ENCODE results near the gene SNCA.

SNCA gene

DNA sequence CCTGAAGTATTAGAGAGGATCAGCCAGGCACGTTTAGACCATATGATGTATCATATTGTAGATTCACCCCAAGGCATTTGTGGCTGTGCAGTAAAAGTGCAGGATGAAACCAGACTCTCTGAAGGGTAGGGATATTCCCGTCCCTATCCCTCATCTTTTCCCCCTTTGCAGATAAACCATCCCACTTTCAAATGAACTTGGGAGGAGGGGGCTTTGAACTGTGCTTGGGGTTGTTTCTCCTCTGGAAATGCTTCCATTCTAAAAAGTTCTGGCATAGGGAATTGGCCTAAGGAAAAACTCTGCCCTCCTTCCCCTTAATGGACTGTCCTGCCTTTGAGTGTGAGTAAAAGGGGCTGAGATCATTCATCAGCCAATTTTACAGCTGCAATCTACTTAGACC, 23.8 kb downstream of the SNCA start:
- DNase-seq (ENCODE audit: low spot score): no peak

DNA sequence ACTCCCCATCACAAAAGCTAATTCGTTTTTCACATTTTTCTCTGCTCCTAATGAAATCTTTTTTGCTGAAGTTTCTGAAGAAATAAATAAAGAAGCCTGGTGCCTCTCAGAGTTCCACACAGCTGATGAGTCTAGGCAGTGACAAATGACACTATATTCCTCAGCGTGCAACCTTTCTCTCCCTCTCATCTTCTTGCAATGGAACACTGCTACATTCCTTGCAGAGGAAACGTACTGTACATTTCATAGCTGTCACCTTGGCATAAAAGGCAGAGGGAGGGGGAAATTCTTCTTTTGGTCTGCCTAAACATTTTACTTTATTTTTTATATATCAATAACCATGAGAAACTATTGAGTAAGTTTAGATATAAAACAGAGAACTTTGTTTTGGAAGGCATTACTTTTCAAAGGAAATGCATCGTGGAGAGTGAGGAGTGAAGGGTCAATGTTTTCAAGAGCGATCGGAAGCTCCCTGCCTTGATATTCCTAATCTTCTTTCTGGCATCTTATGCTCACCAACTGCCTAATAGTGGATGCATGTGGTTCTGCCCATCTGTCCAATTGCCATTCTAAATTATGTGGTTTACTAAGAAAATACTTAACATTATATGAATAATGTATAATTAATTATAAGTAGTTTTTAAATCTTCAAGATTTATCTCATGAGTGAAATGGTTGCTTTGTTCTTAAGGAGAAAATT, 29.4 kb downstream of the SNCA start:
- no peak for DNase-seq (ENCODE audit: low spot score)

DNA sequence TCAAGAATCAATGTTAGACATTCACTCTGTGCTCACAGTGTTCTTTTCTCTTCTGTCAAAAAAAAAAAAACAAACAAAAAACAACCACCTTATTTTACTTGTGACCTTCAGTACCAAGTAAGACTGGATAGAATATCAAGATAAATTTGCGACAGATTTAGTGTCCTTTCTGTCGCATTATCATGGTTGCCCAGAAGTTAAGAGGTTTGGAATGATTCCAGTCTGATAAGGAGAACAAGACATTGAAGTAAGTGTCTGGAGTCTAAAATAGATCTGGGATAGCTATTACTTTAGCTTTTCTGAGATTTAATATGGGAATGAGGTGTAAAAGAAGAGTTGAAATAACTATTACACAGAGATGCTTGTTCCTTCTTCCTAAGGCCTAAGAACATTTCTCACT, 31.7 kb downstream of the SNCA start:
- no peak for DNase-seq (ENCODE audit: low spot score)

DNA sequence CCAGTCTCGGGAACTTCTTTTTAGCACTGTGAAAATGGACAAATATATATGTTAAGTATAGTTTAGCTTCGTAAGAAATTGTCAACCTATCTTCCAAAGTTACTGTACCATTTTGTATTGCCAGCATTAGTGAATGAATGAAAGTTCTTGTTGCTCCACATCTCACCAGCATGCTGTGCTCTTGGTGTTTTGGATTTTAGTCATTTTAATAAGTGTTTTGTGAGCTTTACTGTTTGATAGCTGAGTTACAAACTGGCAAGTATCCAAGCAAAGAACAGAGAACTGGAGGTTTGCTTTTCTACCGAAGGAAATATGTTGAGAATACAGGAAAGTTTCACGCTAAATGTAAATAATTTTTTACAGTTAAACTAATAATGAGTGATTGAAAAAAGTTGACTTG, 33.0 kb downstream of the SNCA start:
- no peak for DNase-seq (ENCODE audit: low spot score)

DNA sequence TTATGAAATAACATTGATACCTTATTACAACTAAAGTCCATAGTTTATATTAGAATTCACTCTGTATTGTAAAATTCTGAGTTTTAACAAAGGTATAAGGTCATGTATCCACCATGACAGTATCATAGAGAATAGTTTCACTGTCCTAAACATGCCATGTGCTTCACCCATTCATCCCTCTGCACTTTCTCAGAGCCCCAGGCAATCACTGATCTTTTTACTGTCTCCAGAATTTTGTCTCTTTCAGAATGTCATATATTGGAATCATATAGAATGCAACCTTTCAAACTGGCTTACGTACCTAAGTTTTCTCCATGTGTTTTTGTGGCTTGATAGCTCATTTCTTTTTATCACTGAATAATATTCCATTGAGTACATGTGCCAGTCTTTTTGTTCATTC, 33.9 kb downstream of the SNCA start:
- no peak for DNase-seq (ENCODE audit: low spot score)

DNA sequence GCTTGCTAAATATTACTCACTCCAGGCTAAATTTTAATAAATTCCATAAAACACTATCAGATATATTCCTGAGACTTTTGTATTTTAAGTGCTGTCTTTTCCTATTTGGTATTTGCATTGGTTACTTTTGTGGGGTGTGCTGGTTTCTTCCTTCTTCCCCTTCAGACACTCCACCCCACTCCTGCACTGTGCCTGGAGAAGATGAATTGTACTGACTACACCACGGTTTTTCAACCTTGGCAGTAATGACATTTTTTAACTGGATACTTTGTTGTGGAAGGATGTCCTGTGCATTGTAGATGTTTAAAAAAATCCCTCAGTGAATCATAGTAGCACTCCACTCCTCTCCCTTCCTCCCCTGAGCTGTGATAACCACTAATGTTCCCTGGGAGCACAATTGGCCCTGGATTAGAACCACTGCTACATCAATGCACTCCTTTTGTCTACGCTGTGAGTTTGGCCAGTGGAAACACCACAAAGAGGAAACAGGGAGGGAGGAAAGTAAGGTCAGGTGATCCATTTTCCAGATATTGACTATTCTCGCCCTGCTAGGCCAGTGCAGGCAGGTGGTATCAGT, 36.3 kb downstream of the SNCA start:
- no peak for DNase-seq (ENCODE audit: low spot score)

DNA sequence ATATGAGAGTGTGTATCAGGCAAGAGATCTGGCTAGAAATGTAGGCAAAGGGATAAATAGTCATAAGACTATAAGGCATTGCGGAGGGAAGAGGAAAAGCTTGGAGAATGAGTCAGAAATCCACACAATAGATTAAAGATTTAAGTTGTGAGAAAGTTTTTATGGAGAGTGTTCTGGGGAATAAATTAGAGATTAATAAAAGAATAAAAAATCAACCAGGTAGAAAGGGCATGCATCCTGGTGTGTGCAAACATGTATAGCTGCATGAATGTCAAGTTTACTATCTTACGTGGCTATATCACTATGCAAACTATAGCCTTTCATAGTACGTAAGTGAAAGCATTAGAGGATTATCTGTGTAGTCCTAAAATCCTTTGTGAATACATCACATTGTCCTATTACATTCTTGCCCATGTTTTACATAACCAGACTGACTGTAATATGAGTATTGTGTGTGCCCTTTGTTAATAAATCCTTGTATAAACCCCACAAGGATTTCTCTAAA, 36.9 kb downstream of the SNCA start:
- no peak for DNase-seq (ENCODE audit: low spot score)

DNA sequence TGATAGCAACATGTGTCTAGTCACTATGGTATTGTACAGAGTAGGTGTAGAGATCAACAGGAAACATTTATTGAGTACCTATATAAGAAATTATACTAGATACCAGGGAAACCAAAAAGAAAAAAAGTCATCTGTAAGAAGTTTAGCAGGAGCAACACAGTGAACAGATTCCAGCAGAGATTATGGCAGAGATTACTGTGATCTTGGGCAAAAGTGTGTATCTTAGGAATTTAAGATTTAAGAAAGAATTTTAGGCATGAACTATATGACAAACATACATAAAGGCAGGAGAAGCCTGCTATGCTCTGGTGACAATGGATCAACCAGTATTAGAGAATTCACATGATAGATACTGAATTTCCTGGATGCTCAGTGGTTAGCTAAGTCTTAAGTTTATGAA, 37.9 kb downstream of the SNCA start:
- no peak for DNase-seq (ENCODE audit: low spot score)

DNA sequence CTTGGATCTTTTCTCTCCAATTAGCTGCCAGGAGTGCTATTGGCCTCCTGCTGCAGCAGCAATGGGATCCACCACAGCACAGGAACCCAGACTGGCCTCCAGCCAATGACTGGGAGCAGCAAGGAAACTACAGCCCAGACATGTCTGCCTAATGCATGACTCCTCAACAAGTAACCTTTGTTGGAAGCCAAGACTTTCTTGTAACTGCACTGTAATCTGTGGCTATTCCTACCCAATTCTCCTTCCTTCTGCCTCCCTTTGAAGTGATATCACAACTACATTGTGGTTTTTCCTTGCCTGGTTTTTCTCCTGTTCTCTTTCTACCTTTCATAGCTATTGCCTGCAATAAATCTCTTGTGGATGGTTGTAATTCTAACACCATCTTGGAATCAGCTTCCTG, 39.8 kb downstream of the SNCA start:
- no peak for DNase-seq (ENCODE audit: low spot score)

DNA sequence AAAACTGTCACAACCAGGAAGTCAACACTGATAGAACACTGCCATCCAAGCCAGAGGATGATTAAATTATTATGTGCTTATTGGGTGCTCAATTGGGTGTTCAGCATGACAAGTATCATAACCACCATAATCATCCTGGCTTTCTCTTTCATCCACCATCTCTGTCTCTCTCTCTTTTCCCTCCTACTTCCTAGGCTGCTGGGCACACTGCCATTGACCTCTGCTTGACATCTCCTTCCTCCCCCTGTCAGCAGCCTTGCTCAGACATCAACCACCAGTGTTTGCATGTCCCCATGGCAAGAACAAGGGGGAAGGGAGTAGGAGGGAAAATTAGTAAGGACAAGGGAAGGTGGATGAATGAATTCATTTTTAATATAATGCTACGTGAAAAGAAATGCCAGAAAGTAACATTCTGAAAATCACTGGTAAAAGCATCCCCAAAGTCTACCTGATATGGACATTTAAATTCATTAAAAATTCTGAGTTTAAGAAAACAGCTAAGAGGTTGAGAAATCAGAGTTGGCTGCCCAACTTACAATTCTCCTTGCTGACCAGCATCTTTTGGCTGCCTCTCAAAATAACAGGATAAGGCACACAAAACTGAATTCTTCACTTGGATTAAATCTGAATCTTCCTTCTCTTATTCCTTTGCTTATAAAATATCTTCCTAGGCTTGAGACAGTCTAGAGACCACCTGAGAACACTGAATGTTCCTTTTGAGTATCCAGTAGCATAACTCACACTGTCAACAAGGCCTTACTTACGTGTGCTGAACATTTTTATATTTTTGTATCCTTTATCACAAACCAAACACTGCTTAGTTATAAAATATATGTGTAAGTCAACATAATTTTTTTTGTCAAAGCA, 48.5 kb downstream of the SNCA start:
- no peak for DNase-seq (ENCODE audit: low spot score)

DNA sequence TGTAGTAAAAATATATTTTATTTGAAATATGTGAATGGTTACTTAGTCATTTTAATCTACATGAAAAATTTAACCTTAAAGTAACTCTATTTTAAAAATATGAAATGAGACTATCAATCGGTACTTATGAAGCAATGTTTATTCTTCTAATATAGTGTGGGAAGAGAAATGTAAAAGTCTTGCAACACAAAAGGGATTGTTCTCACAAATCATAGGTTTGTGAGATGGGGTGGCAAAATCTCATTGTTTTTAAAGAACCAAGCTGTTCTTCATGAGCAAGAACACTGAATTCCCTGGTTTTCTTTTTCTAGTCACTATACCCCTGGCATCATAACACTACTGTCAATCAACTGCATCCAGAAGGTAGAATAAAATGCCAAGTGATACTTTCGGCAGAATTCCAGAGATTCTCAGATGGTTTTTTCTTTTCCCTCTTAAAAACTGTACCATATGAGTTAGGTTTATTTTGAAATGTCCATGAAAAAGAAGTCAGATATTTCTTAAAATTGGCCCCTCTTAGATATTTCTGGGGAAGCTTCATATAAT, 52.2 kb downstream of the SNCA start:
- no peak for DNase-seq (ENCODE audit: low spot score)

DNA sequence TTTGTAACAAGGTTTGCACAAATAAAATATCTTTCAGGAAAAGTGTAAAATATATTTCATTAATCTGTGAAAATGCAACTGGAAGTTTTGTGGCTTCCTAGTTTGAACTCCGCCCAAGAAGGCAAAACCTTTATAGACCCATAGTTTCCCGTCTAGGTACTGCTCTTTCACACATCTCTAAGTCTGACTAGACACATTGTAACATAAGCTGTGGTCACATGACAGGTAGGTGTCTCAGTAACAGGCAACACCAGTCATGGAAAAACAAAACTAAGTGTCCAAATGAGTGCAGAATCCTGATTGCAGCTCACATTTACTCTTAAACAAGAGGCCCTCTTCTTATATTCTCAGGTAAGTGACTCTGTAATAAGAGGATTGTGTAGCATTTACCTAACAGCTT, 55.6 kb downstream of the SNCA start:
- no peak for DNase-seq (ENCODE audit: low spot score)

DNA sequence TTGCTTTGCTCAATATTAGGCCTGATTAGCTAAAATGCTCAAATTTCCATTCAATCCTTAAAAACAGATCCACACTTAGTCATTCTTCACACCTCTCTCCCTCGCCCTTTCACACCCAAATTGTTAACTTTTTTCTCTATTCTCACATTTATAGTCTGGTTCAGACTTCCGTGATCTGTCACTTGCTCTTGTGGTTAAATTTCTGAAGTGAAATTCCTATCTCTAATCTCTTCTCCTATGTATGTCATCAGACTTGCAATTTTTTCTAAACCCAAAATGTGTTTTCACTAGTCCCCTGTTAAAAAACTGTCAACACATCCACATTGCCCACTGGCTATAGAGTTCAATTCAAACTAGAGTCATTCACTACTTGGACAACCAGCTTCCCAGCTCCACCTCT, 63.2 kb downstream of the SNCA start:
- no peak for DNase-seq (ENCODE audit: low spot score)

DNA sequence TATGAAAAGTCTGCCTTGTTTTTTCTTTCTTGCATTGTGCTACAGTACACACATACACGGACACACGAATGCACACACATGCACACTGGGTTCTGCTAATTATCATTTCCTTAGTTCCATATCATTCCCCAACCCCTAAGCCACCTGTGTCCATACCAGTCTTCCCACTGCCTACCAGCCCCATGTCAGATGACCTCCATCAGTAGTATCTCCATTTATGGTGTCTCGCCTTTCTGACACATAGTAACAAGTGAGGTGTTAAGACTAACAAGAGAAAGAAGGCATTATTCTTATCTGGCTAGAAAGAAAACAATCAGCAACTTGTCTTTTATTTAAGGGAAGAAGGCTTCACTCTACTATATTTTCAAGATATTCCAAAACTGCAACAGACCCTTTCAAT, 67.1 kb downstream of the SNCA start:
- DNase-seq (ENCODE audit: low spot score): no peak

DNA sequence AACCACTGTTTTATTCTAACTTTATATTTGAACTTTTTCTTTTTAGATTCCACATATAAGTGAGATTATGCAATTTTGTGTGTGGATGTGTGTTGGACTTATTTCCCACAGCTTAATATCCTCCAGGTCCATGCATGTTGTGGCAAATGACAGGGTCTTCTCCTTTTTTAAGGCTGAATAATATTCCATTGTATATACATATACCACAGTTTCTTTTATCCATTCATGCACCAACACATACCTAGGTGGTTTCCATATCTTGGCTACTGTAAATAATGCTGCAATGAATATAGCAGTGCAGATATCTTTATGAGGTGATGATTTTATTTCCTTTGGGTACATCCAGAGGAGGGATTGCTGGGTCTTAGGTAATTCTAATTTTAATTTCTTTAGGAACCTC, 69.0 kb downstream of the SNCA start:
- DNase-seq (ENCODE audit: low spot score): no peak

DNA sequence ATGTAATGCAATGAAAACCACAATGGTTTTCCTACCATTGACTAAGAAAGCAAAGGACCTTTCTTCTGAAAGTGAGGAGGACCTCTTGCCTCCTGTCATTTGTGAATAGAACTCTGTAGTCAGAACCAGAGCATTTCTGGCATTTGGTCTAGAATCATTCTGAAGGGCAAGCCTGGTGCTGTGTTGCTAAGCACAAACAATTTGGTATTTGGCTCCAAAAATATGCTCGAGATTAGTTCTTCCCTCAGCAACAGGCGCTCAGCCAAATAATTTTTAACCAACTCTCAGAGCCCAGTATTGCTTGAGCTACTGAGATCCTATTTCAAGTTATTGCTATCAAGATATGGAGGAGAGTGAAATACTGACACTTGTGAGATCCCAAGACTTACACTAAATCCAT, 71.0 kb downstream of the SNCA start:
- DNase-seq (ENCODE audit: low spot score): no peak

DNA sequence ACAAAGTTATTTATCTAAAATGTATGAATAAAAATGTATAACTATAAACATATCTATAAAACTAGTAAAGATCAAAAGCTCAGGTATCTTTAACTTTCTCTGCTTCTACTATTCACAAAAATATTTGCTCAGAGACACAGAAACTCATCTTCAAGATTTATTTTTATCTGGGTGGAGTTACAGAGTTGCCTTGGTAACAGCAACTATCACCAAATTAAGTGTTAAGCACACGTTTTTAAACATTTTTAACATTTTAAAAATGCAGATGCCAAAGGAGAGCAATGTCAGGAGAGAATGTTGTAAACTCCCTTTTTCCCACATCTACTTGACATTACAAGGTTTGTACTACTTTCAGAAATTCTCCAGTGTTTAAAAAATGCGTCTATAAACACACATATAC, 71.4 kb downstream of the SNCA start:
- no peak for DNase-seq (ENCODE audit: low spot score)

DNA sequence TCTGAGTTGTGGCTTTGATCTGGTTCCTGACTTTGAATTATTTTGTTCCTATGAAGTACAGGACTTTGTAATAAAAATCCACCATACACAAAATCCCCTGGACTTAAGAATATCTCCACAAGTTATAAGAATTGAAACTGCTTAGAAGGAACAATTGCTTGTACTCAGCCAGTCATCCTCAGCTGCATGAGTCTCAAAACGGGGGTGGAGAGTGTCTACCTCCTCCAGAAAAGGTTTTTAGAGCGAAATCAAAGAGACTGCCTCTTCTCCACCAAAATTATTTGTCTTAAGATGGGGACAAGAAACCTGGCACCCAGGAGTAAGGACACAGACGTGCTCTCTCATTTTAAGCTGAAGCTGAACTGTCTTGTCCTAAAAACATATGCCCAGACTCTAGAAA, 74.7 kb downstream of the SNCA start:
- DNase-seq (ENCODE audit: low spot score): no peak

DNA sequence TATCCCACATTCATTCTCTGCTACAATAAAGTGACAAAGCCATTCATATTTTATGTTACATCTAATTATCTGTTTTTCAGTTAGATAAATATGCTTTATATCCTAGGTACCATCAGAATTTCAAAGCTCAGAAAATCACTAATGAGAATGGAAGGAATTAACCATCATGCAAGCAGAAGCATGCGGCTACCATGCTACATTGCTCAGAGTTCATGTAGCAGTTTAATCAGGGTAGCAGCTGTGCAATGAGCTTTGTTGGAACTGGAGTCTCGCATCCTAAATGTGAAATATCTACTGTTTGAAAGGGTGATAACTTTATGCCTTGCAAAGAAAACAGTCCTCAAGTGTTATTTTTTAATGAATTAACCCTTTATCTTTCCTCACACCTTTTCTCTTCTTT, 77.5 kb downstream of the SNCA start:
- no peak for DNase-seq (ENCODE audit: low spot score)

DNA sequence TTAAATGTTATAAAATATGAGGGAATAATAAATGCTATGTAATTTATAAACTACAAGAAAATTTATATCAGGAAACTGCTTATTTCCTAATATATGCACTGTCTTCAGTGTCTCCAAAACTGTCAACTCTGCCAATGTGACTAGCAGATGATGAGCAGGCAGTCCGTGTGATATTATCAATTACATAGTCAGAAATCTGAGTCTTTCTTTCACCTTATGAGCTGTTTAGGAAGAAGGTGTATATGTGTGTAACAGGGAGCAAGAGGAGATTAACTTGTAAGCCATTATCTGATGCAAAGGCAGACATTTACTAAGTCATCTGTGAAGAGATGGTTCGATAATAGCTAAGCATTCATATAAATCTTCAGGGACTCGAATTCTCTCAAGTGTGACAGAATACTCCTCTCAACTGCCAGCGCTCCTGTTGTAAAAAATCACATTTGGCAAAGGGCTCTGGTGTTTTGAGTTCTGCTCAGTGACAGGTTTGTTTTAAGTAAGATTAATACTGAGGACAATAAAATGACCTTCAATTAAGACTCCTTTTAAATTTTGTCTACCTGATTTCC, 79.7 kb downstream of the SNCA start:
- DNase-seq (ENCODE audit: low spot score): no peak

DNA sequence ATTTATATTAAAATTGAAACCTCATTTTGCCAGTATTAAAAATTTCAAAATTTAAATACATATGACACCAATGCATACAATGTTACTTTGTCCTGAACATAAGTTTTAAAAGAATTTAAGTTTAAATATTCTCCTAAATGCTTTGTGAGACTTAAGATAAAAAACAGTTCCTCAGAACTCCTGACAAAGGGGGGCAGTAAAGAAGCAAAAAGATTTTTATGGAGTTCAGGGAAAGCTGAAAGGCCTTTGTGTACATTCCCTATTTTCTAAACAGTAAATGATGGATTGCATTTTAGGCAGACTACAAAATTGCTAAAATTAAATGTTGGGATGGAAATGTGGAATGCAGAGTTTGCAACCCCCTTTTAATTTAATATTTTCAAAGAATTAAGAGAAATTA, 81.7 kb downstream of the SNCA start:
- no peak for DNase-seq (ENCODE audit: low spot score)

DNA sequence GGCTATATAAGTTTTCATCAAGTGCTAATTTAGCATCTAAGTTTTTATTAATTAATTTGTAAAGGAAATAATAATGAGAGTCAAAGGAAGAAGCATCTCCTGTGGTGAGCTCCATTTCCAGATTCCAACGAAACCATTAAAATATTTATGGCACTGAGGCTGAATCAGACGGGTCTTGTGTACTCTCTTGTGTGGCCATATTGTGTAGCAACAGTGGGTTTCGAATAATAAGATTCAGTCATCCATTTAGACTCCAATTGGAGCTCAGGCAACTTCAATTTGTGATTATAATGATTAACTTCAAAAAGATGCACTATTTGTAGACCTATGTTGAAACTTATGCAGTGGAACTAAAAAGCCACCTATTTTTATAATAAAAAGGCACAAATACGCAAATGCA, 82.4 kb downstream of the SNCA start:
- DNase-seq (ENCODE audit: low spot score): no peak
